ENCODE data around the gene ZNF593.

DNA sequence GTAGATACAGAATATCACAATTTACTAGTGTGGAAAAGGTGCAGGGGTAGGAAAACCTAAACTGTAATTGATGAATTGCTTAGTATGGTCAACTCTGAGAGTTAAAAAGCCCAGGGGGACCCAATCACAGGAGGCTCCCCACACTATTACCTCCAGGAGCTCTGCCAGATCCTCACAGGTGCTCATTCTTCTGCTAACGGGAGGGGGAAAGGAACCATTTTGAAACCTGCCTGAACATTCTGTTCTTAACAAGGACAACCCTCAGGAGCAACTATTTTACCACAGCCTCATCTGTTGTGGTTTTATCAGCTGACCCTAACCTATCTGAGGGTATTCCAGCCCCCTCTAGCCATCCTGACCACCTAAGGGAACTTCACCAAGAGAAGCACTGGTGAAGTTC lies 39.0 kb upstream of the ZNF593 start:
- TF ChIP-seq POLR2AphosphoS5 (IDR thresholded peaks at IDR 0.05; ENCODE audit: low read depth, low read length): no peak
- no peak for TF ChIP-seq POLR2A (IDR thresholded peaks at IDR 0.05; ENCODE audit: low read depth, low read length)
- no peak for TF ChIP-seq TAF1 (IDR thresholded peaks at IDR 0.05; ENCODE audit: borderline replicate concordance, low read depth, low read length)

Measured in GM12892 (cell line).